ENCODE measurements around the gene EBF3. TPM values are rescaled to one million over a fixed set of nuclear protein-coding genes. Genes with fewer than 3 reads are reported as not detected.

The EBF3 gene, protein sequence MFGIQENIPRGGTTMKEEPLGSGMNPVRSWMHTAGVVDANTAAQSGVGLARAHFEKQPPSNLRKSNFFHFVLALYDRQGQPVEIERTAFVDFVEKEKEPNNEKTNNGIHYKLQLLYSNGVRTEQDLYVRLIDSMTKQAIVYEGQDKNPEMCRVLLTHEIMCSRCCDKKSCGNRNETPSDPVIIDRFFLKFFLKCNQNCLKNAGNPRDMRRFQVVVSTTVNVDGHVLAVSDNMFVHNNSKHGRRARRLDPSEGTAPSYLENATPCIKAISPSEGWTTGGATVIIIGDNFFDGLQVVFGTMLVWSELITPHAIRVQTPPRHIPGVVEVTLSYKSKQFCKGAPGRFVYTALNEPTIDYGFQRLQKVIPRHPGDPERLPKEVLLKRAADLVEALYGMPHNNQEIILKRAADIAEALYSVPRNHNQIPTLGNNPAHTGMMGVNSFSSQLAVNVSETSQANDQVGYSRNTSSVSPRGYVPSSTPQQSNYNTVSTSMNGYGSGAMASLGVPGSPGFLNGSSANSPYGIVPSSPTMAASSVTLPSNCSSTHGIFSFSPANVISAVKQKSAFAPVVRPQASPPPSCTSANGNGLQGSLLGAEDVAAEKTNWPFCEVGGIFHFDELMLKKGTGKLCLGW
- total RNA-seq (2021; ENCODE audit: unreplicated experiment), result 0.12 TPM
- 0.05 and 0.18 TPM in 2 replicates for polyA plus RNA-seq (2012)
- percentile 18 among the genes with signal in this experiment for Bru-seq, nascent RNA
- percentile 7 among the genes with signal in this experiment for BruChase-seq, experiment 1, labeled RNA remaining after a 6-hour chase
- BruChase-seq, experiment 2, labeled RNA remaining after a 2-hour chase, result percentile 16 among the genes with signal in this experiment
- long read RNA-seq, result 0 reads

DNA sequence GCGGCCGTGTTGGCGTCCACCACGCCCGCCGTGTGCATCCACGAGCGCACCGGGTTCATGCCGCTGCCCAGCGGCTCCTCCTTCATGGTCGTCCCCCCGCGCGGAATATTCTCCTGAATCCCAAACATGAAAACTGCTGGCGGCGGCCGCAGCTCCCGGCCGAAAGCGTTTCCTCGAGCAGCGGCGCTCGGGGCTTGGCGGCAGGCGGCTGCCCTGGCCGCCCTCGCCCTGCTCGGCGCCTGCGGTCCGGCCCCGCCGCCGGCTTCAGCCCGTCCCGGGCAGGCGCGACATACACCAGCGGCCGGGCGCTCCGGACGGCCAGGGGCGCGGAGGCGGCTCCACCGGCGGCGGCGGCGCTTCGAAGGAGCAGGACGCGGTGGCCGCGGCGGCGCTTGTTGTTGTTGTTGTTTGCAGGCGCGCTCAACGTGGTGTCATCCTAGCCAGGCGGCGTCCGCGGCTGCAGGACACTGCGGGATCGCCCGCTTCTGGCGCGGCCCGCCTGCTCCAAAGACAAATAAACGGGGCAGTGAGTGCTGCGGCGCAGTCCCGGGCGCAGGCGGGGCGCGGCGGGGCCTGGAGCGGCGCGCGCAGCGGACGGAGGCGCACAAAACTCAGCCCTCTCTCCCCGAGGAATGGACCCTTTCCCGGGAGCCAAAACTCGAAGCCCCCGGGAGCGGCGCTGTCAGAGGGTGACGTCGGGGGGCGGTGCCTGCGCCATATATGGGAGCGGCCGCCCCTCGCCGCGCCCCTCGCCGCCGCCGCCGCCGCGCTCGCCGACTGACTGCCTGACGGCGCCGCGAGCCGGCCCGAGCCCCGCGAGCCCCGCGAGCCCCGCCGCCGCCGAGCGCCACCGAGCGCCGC lies at the start of gene EBF3:
Gene EBF3 (minus strand): TSS at position 634 of the 861 bp plus-strand sequence. CDS start 506 bp downstream, at position 128.
- BruUV-seq (replicated peaks), result no TSS peak
- Histone ChIP-seq H3K9me2 (ENCODE audit: insufficient read depth) (no peaks in the 10 kb centered on the region), H2AFZ (ENCODE audit: low read depth, low read length, poor library complexity, severe bottlenecking) (no peak within 1 kb of the TSS), H3K9me3 (ENCODE audit: control insufficient read depth in 1 of 2, insufficient read depth in 1 of 2, low read depth in 1 of 2, low read length in 2 of 2) (no peaks in the 10 kb centered on the region), H3K36me3 (ENCODE audit: control insufficient read depth in 1 of 2, insufficient read depth in 2 of 2, low read length in 2 of 2) (no peaks in the 10 kb centered on the region), H3K4me2 (ENCODE audit: low read length) (peak within 1 kb of the TSS; percentile 71), H3K27me3 (ENCODE audit: insufficient read depth, low read length) (no peaks in the 10 kb centered on the region), H3K27ac (ENCODE audit: low read depth, low read length) (no peak within 1 kb of the TSS), H3K9ac (ENCODE audit: low read length) (no peak within 1 kb of the TSS), H4K20me1 (ENCODE audit: insufficient read depth) (no peaks in the 10 kb centered on the region), H3K79me2 (ENCODE audit: insufficient read depth, low read length) (no peaks in the 10 kb centered on the region), H3K4me1 (ENCODE audit: control insufficient read depth in 1 of 2, insufficient read depth in 2 of 2, low read length in 2 of 2) (no peaks in the 10 kb centered on the region), H3K4me3 (replicated peaks in 1 of 2; ENCODE audit: low read depth in 1 of 2, low read length in 2 of 2) (peak within 1 kb of the TSS in 1 of 2 experiments; percentile 44; a peak in 3 of 4 replicates)
- ChIA-PET RAD21 (ENCODE audit: low non-redundant PET in 1 of 2, low total read pairs in 2 of 2, uncharacterized antibody in 2 of 2, unreplicated experiment in 2 of 2) (no interaction called here), POLR2A (no interaction called here), CTCF (no interaction called here)
- intact Hi-C loops (cut with micrococcal nuclease), result no loop called here
- TF ChIP-seq JUND (IDR thresholded peaks at IDR 0.05), result no peak
- TF ChIP-seq SIN3A (IDR thresholded peaks at IDR 0.05; ENCODE audit: low read depth), result no peak
- no peak for TF ChIP-seq EGR1 (IDR thresholded peaks at IDR 0.05; ENCODE audit: low read depth)
- TF ChIP-seq POLR2AphosphoS5 (IDR thresholded peaks at IDR 0.05; ENCODE audit: low read depth, low read length), result no peak
- no peak for TF ChIP-seq YY1 (IDR thresholded peaks at IDR 0.05; ENCODE audit: extremely low read depth, insufficient replicate concordance, low read depth, low read length)
- TF ChIP-seq ZFX (IDR thresholded peaks at IDR 0.05), result no peak
- no peak for TF ChIP-seq CEBPB (IDR thresholded peaks at IDR 0.05; ENCODE audit: low read depth)
- TF ChIP-seq SRF (IDR thresholded peaks at IDR 0.05; ENCODE audit: low read depth), result peak; percentile 93
- no peak for DNase-seq (ENCODE audit: low read depth, low spot score)
- ATAC-seq, result peak; percentile 93

Measured in HCT116 (cell line).